ENCODE results near the gene SOHLH2.
A peak's percentile ranks its signal among the peaks of the same experiment; 100 is the strongest.

Gene SOHLH2

DNA sequence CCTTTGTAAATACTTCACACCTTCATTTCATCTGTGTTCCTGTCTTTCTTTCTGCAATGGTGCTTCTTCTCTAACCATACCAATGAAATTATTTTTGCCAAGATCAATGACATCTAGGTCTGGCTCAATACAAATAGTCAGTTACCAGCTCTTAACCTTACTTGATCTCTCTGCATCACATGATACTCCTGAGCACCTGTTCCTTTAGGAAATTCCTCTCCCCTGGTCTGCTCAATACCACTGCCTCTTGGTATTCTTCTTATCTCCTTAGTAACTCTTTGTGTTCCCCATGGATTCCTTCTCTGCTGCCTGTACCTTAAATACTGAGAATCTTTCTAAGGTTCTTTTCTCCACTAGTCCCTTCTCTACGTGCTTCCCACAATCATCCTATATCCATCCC, 25.9 kb downstream of the SOHLH2 start:
- DNase-seq = no peak

DNA sequence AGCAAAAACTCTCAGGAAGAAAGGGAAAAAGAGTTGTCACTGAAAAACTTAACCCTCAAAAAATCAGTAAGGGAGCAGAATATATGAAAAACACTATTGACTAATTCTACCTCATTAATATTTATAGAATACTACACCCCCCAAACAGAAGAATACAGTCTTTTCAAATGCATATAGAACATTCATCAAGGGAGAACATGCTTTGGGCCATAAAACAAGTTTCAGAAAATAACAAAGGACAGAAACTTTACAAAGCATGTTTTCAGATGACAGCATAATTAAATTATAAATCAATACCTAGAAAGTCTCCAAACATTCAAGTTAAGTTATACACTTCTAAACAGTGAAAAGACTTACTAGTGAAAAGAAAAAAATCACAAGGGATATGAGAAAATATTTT, 30.5 kb downstream of the SOHLH2 start:
- DNase-seq = no peak

- DNase-seq = no peak
These were observed 38.7 kb downstream of the SOHLH2 start for GRCh38 chr13:36175621-36176020.

DNA sequence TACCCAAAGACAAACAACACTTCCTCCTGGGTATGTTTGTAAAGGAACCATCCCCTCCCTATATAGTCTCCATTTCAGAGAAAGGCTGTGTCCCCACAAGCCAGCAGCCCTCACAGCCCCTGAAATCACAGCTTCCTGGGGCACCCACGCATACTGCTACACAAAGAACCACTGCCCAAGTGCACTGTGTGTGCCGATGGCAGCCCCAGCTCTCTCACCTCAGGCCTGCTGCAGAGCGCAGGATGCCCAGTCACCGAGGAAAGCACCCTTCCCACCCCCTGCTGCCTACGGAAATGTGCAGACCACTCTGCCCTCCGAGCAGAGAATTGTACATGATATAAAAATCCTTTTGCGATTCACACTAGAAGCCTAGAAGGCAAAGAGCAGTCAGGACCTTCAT, 39.4 kb downstream of the SOHLH2 start:
- DNase-seq = no peak

GRCh38 chr13:36173571-36174322, 40.6 kb downstream of the SOHLH2 start:
- no peak for DNase-seq

- no peak for DNase-seq
These were observed 48.3 kb downstream of the SOHLH2 start for GRCh38 chr13:36166046-36166445.

DNA sequence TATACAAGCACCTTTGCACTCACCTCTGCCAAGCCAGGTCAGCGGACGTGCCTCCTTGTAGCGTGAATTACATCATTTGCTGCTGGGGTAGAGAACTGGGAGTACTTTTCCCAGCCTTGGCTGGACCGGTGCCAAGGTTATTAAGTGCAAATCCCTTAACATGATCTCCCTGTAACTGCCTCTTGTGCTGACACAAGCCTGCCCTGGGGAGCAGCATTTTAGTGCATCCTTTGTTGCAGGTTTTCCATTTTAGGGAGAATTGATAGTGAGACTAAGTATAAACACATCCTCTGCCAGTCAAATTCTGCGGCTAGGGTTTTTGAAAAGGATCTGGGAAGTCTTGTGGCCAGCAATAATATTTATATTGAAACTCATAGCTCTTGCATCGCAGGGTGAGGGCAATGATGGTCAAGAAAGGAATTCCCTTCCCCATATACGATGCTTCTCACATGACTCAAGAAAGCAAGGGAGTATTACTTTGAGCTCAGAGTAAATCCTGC, 50.5 kb downstream of the SOHLH2 start:
- DNase-seq = peak in 1 of 4 experiments; percentile 3

DNA sequence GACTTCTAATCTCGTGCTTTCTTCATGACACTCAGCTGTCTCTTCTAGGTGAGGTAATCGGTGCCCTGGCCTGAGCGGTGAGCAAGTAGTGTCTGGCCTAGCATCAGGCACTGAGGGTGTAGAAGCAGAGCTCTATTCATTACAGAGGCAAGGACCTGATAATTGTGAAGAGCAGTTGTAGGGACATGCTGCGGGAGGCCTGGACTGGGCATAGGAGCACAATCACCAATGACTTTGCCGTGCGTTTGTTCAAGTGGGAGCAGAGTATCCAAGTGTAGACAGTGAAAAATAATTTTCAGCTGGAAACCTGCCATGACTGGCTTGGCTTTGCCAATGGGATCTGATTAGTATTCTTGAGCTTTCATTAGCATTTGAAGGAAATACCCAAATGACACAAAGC, 51.1 kb downstream of the SOHLH2 start:
- DNase-seq = no peak

DNA sequence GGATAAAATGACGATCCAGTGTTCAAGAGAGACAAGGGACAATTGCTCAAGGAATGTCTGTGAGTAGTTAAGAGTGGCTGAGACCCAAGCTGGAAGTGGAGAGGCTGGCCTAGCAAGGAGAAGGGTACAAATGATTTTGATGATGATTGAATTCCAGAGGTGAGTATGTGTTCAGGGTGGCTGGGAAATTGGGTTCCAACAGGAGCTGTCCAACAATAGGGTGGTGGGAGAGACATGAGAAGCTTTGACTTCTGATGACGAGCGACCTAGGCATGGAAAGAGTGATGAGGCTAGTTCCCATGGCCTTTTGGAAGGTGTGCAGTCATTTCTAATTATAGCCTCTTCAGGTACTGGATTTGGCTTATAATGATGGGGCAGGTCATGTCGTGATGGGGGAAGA, 54.1 kb downstream of the SOHLH2 start:
- no peak for DNase-seq

DNA sequence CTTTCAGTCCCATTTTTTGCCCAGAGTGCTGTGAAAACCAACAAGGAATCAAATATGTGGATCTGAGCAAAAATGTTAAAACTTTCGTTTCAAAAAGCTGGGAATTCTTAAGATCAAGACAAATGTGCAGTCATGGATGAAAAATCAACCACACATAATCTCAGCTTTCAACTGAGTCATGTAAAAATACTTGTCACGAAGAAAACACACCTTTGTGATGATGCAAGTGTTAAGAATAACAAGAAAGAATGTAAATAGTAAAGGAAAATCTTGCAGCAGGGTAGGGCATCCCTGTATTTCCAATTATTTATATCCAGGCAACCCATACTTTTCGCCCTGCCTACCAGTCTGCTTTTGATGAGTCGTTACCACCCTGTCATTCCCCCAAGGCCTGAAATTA, 55.7 kb downstream of the SOHLH2 start:
- no peak for DNase-seq

DNA sequence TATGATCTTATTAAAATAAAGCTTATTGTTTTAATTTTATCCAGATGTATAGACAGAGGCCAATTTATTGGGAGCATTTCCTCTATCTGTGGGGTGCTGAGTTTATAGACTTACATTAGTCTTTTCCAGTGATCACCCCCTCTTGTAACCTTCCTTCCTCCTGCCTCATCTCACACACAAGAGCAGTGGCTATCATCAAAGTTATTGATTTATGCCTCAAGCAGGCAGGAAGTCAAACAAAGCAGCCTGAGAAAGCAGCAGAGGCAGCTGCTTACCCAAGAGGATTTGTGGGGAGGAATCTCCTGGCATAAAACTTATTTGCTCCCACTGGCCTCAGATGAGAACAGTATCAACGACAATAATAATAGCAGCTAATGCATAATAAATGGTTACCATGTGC, 56.9 kb downstream of the SOHLH2 start:
- DNase-seq = no peak

GRCh38 chr13:36154567-36155291, 59.6 kb downstream of the SOHLH2 start:
- peak in 1 of 4 experiments; percentile 11 for DNase-seq

DNA sequence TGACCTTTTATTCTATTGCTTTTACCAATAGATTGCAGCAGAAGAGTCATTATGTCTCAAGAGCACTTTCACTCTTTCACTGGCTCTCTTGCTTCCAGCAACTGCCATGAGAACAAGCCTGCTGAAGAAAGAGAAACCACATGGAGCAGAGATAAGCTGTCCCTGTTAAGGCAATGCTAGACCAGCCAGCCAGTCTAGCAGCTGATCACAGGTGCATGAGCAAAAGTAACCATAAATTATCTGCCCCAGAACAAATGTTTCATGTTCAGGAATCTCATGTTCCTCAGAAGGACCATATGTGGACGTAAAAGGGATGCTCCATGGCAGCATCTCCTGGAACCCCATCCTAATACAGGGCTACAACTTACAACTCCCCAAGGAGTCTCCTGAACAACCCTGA, 62.8 kb downstream of the SOHLH2 start:
- DNase-seq = no peak

- no peak for DNase-seq
These were observed 65.9 kb downstream of the SOHLH2 start for GRCh38 chr13:36148446-36148845.

DNA sequence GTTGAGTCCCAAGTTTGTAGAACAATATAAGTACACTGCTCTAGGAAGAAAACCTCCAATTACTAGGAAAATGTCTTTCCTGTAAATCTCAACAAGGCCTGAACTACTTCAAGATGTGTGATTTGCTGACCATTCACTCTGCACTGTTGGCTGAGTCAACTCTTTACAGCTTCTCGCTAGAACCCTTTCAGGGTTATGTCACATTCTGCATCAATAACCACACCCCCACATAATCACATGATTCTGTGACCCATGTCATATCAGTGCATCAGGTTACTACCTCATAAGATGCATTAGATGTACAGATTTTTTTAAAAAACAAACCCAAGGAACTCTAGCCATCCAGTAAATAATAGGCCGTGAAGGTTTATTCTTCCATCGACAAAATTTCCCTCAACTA, 67.0 kb downstream of the SOHLH2 start:
- no peak for DNase-seq

- DNase-seq = no peak
These were observed 67.7 kb downstream of the SOHLH2 start for GRCh38 chr13:36146511-36147269.

- DNase-seq = no peak
These were observed 70.6 kb downstream of the SOHLH2 start for GRCh38 chr13:36143738-36144137.

GRCh38 chr13:36142735-36143134, 71.6 kb downstream of the SOHLH2 start:
- no peak for DNase-seq

DNA sequence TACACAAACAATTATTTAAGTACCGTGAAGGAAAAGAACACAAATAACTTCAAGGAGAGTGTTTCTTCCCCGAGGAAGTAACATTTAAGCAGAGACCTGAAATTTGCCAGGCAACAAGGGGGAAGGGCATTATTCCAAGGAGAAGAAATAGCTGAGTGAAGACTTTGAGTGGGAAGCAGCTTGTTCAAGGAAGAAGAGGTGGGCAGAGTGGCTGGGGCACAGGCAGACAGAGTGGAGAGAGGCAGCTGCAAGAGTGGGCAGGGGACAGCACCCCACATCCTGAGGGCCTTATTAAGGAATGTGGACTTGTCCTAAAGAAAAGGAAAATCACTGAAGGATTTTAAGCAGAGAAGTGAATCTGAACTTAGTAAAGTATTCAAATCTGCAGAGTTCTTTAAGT, 78.5 kb downstream of the SOHLH2 start:
- no peak for DNase-seq

GRCh38 chr13:36134632-36135031, 79.7 kb downstream of the SOHLH2 start:
- DNase-seq = no peak

GRCh38 chr13:36133950-36134626, 80.3 kb downstream of the SOHLH2 start:
- DNase-seq = no peak

- DNase-seq = no peak
These were observed 82.0 kb downstream of the SOHLH2 start for GRCh38 chr13:36132376-36132775.

DNA sequence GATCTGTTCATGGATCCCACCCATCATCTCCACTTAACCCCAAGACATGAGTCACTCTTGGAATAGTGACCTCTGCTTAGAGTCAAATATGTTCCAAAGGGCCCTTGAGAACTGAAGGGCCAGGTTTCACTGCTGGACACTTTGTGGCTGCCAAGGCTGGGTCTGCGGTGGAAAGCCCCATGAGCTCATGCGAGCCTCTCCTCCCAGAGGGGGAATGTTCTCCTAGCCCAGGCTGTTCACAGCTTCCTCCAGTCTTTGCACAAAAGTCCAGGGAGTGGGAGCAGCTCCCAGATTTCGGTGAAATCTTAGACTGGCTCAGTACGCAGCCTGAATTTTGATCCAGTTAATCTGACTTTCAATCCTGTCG, 82.4 kb downstream of the SOHLH2 start:
- DNase-seq = no peak
